NCI-H1092 (cell line): ENCODE data around the gene ZNF333.
"Not testable (repeated sequence)": the region's sequence is repeated elsewhere in the genome, so short reads cannot be mapped to it uniquely, and the experiment has no call there.

Source experiments
- DNase-seq: peaks from one replicate; lab custom pipeline; 2025; lab: John Stamatoyannopoulos, UW

The ZNF333 gene

DNA sequence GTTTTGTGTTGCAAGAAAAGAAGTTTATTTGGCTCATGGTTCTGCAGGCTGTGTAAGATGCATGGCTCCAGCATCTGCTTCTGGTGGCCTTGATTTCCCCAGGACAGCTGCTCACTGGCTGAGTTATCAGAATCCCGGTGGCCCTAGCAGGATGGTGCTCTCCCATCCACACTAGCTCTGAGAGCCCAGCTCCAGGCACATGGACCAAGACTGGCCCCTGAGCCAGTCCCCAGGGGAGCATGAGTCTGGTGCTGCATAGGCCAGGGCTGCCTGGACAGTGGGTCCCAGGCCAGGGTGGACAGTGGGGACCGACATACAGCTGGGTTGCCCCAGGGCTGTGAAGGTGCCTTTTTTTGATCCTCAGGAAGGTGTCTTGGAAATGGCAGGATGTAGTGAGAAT lies 78.2 kb downstream of the ZNF333 start:
- no peak for DNase-seq

DNA sequence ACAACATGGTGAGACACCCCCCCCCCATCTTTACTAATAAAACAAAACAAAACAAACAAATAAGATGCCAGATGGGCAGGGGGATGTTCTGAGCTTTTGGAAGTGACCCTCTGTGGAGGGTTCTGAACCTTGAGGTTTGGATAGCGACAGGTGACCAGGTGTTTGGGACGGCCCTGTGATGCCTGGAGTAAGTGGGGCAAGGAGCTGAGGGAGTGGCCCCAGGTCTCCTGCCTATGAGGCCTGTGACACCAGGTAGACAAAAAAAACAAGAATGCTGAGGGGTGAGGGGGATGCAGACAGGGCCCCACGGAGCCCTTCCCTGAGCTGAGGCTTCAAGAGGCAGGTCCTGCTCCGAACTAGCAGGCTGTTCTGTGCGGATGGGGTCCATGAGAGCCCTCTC lies 79.4 kb downstream of the ZNF333 start:
- no peak for DNase-seq

- no peak for DNase-seq
Observed at GRCh38 chr19:14770136-14770535, 80.3 kb downstream of the ZNF333 start.

DNA sequence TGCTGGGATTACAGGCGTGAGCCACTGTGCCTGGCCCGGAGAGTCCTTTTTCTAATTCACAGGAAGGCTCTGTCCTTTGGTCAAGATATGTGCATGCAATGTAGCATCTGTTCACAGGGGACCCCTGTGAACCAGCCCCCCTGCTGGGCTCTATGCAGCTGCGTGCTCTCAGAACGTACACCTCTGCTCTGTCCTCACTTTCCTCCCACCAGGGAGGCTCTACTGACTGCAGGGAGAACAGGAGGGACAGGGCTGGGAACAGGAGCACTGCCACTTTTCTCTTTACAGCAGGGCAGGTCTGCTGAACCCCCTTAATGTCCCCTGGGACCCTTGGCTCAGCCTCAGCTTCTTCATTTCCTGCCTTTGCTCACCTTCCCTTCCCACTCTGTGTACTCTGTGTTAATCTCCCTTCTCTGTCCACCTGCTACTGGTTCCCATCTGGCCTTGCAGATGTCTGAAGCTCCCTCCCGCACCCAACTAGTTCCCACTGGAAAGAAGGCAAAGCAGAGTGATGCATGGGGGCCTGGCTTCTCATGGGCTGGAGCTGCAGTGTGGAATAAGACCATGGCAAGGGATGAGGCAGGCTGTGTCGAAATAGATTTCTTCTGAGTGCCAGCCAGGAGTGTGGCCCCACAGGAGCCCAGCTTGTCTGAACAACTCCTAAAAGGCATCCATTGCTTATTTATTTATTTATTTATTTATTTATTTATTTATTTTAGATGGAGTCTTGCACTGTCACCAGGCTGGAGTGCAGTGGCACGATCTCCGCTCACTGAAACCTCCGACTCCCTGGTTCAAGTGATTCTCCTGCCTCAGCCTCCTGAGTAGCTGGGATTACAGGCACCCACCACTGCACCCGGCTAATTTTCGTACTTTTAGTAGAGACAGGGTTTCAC lies 81.3 kb downstream of the ZNF333 start:
- no peak for DNase-seq

DNA sequence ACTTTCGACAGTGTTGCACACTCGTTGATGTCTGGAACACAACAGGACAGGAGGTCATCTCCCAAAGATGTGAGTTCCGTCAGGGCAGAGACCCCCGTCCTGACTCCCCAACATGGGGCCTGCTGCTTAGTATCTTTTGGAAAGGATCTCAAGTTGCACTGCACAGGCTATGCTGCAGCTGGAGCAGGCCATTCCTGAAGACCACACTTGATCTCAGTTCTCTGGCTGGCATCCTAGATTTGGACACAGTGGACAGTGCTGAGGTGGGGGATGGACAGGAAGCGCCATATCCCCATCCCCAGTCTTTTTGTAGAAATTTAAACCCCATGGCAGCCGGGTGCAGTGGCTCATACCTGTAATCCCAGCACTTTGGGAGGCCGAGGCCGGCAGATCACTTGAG lies 82.6 kb downstream of the ZNF333 start:
- DNase-seq, result no peak

DNA sequence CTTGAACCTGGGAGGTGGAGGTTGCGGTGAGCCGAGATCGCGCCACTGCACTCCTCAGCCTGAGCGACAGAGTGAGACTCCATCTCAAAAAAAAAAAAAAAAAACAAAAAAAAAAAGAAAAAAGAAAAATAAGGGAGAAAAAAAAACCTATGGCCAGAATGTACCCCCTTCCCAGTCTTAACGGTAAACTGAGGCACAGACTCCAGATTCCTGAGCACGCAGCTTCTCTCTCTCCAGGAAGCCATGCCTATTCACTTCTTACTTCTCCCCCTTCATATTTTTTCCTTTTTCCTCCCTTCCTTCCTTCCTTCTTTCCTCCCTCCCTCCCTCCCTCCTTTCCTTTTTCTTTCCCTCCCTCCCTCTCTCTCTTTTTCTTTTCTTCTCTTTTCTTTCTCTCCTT lies 83.1 kb downstream of the ZNF333 start:
- no peak for DNase-seq

DNA sequence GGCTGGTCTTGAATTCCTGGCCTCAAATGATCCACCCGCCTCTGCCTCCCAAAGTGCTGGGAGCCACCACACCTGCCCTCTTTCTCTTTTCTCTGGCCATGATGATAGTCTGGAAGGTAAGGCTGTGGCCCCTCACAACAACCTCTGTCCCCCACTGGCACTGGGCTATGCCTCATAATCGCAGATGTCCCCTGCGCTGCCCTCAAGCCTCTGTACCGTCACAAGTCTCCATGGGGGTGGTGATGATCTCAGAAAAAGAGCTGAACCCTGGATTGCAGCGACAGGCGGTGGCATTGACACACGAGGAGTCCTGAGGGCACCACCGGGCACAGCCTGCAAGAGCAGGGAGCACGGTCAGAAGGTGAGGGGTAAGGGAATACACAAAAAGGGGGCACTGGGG lies 83.9 kb downstream of the ZNF333 start:
- not testable (repeated sequence) for DNase-seq

GRCh38 chr19:14774373-14774772 lies 84.5 kb downstream of the ZNF333 start:
- no peak for DNase-seq

DNA sequence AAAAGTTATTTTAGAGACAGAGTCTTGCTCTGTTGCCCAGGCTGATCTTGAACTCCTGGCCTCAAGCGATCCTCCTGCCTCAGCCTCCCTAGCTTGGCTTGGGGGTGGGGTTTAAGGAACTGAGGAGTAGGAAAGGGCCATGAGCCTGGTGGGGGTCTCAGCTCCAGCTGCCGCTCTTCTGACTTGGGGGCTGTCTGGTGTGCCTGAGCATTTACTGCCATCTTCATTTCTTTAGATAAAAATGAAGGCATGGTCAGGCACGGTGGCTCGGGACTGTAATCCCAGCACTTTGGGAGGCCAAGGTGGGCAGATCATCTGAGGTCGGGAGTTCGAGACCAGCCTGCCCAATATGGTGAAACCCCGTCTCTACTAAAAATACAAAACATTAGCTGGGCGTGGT lies 85.5 kb downstream of the ZNF333 start:
- DNase-seq, result not testable (repeated sequence)

DNA sequence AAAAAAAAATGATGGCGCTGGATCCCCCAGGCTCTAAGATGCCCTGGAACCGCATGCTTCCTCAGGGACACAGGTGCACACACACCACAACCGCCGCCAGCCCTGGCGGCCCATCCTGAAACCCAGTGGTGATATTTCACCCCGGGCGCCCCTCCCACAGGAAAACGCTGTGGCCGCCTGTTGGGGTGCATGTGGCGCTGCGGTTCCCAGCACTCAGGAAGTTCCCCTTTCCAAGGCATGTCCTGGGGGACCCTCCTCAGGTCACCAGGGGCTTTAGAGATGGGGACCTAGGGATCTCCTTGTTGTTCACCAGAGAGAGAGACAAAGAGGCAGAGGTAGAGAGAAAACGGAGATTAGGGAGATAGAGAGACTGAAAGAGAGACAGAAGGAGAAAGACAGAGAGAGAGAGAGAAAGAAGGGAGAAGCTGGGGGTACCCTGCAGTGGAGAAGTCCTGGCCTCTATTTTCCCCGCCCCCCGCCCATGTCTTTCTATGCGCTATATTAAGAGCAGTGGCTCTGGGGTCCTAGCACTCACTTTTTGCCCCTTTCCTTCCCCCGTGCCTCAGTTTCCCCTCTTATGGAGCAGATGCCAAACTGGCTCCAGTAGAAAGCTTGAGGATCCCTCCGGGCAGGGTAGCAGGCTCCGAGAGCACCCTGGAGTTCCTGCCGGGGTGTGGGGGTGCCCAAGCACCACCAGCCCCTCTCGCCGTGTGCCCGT lies 86.2 kb downstream of the ZNF333 start:
- no peak for DNase-seq

DNA sequence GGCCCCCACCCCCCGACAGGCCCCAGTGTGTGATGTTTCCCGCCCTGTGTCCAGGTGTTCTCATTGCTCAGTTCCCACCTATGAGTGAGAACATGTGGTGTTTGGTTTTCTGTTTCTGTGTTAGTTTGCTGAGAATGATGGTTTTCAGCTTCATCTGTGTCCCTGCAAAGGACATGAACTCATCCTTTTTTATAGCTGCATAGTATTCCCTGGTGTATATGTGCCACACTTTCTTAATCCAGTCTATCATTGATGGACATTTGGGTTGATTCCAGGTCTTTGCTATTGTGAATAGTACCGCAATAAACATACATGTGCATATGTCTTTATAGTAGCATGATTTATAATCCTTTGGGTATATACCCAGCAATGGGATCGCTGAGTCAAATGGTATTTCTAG lies 87.8 kb downstream of the ZNF333 start:
- DNase-seq, result not testable (repeated sequence)

DNA sequence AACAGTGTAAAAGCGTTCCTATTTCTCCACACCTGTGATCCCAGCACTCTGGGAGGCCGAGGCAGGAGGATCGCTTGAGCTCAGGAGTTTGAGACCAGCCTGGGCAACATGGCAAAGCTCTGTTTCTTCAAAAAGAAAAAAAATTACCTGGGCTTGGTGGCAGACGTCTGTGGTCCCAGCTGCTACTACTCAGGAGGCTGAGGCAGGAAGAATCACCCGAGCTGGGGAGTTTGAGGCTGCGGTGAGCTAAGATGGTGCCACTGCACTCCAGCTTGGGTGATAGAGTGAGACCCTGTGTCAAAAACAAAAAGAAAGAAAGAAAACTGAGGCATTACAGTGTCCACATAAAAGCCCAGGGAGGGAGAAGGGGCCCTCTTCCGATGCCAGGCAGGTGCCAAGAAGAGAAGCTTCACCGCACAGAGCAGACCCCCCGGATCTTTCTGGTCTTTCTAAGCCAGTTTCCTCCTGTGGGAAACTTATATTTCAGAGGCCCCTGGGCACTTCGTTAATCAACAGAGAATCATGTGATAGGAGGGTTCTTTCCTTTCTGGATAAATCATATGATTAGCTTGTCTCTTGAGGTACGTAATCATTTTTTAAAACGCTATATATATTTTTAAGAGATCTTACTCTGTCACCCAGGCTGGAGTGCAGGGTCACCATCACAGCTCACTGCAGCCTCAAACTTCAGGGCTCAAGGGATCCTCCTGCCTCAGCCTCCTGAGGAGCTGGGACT lies 88.4 kb downstream of the ZNF333 start, which contains the start of gene ADGRE2:
Gene ADGRE2, minus strand, starts transcription at position 451 of the 736 bp plus-strand sequence. CDS start 1,804 bp downstream, outside the sequence.
- not testable (repeated sequence) for DNase-seq

DNA sequence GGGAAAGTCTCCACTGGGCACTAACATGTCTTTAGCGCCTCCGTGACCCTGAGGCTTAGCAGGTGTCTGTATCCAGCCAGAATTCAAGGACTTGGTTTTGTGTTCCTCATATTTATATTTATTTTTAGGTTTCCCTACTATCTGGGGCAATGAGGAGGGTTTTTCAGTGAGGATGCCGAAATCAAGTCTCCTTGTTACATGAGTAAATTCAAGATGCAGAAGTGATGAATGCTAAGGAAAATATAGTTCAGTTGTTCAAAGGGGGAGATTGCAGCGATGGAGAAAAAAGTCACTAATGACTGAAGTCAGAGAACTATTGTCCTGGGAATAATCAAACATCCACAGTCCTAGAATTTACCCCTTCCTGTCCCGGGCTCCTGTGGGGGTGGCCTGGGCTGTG lies 89.3 kb downstream of the ZNF333 start:
- DNase-seq, result no peak

GRCh38 chr19:14780622-14781225 lies 90.9 kb downstream of the ZNF333 start:
- DNase-seq, result not testable (repeated sequence)

GRCh38 chr19:14781713-14782536 lies 92.1 kb downstream of the ZNF333 start:
- not testable (repeated sequence) for DNase-seq

DNA sequence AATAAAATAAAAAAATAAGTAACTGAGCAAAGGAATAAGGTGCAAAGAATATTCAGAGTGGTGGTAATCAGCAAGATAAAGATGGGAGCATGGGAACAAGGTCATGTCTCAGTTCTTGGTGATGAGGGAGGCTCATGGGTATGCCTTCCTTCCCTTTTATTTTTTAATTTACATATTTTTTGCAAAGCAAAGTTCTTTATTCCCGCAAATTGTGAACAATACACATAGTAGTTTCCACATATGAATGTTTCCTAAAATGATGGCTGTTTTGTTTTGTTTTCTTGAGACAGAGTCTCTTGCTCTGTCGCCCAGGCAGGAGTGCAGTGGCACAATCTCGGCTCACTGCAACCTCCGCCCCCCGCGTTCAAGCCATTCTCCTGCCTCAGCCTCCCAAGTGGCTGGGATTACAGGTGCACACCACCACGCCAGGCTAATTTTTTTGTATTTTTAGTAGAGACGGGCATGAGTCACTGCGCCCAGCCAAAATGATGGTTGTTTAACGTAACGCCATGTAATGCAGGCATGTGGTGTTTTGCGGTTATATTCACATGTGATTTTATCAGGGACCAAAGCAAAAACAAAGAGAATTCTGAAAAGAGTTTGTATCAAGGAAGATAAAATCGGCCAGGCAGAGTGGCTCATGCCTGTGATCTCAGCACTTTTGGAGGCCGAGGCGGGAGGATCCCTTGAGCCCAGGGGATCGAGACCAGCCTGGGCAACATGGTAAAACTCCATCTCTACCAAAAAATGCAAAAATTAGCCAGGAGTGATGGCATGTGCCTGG lies 93.0 kb downstream of the ZNF333 start:
- no peak for DNase-seq
